ENCODE results near the gene DGKZ. TPM values are rescaled to one million over a fixed set of nuclear protein-coding genes. Genes with fewer than 3 reads are reported as not detected.

Gene DGKZ
- total and polyA plus RNA-seq, 12 donors = 12.4 to 160 (median 44.0) TPM

DNA sequence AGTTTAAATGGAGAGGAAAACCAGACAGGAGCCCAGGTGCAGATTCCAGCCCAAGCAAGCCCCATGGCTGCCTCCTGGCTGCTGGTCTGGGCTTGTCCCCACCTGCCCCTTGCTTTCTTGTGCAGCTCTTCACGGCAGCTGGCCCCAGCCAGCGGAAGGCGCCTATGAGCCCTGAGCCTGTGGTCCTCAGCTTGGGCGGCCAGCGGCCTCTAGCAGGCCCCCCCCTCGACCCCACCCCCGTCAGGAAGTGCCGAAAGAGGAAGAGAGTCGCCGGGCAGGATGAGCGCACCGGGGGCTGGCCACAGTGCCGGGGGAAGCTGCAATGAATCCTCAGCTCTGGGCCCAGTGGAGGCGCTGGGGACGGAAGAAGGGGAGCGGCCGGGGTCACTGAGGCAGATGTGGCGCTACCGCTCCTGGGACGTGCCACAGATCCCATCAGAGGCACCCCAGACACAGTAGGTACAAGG is 2.1 kb upstream of the DGKZ start:
- DNase-seq = peak in 5 of 7 donors; percentile 49 to 79 (median 61)
- no peaks in the 10 kb centered on the region for H3K9me3 ChIP-seq (replicated peaks in 1 of 3)
- peak in 1 of 2 donors; percentile 40 for TF ChIP-seq POLR2A (IDR thresholded peaks at IDR 0.05)
- no peak for TF ChIP-seq CTCF (IDR thresholded peaks at IDR 0.05)
- H3K27ac ChIP-seq = peak overlapping the region in 3 of 5 donors; percentile 48 to 80 (median 54)
- H3K27me3 ChIP-seq = no peaks in the 10 kb centered on the region
- intact Hi-C loops (cut with DNase I) = no loop called here
- H3K4me3 ChIP-seq = peak overlapping the region in 1 of 4 donors; percentile 49
- peaks cover 7 to 26% of the 10 kb centered on the region in 2 donors for H3K4me1 ChIP-seq (replicated peaks in 1 of 2)
- 57 to 73% (median 66%) methylated on average over 19 to 20 of the region's 20 CpGs for WGBS, 4 donors
- no peaks in the 10 kb centered on the region for H3K36me3 ChIP-seq (replicated peaks in 1 of 2)

DNA sequence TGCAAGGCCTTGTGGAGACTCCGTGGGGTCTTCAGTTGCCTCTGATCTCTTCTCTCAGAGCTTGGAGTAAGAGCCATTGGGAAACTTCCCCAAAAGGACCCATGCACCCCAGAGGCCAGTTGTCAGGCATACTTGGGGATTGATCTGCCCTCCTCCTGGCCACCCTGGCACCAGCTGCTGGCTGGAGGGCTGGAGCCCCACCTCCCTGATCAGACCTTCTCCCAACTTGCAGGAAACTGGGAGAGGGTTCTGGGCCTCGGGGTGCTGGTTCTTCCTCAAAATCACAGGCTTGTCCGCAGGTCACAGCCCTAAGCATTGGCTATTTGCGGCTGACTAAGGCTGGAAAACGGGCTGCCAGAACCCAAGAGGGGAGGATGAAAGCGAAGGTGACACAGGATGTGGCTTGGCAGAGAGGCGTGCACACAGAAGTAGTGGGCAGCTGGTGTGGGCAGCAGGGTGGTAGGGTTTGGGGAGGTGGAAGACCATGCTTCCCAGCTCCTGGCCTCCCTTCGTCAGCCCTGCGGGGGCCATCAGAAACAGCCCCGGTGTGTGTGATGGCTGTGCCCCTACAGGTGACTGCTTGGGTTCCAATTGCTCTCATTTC is 1.3 kb upstream of the DGKZ start:
- 66 to 69% (median 68%) methylated on average over 7 to 10 of the region's 10 CpGs for WGBS, 4 donors
- Histone ChIP-seq H3K36me3 (replicated peaks in 1 of 2) (no peaks in the 10 kb centered on the region), H3K27me3 (no peaks in the 10 kb centered on the region), H3K4me1 (replicated peaks in 1 of 2) (peaks cover 9 to 26% of the 10 kb centered on the region in 2 donors), H3K27ac (peak overlapping the region in 3 of 5 donors; percentile 48 to 80 (median 54)), H3K4me3 (peak overlapping the region in 2 of 4 donors; percentile 1 to 49), H3K9me3 (replicated peaks in 1 of 3) (no peaks in the 10 kb centered on the region)
- TF ChIP-seq POLR2A (IDR thresholded peaks at IDR 0.05) (no peak), CTCF (IDR thresholded peaks at IDR 0.05) (no peak)
- intact Hi-C loops (cut with DNase I) = no loop called here
- no peak for DNase-seq

DNA sequence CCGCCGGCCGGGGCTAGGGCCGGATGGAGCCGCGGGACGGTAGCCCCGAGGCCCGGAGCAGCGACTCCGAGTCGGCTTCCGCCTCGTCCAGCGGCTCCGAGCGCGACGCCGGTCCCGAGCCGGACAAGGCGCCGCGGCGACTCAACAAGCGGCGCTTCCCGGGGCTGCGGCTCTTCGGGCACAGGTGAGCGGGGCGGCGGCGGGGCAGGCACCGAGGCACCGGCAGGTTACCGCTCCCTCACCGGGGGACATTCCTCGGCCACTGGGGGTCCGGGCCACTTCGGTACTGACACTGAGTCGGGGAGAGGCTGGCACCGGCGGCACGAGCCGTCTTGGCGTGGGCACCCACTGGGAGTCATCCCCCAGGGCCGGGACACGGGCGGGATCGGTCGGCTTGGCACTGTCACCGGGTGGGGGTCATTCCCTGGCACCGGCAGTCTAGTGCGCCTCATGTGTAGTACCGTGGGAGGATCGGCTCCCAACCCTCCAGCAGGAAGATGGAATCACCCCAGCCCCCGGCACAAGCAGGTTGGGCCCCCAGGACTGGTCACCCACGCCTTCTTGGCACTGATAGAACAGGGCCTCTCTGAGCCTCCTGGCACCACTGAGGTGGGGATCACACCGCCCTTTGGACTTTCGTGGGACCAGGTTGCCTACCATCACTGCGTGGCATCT is 511 bp downstream of the DGKZ start:
- Histone ChIP-seq H3K27ac (peak overlapping the region in 2 of 5 donors; percentile 13 to 79), H3K4me1 (replicated peaks in 1 of 2) (peaks cover 26 to 43% of the 10 kb centered on the region in 2 donors)
- peak in 4 of 7 donors; percentile 30 to 55 (median 46) for DNase-seq

More for the DNA sequence above, 511 bp downstream of the DGKZ start:
- no peaks in the 10 kb centered on the region for H3K27me3 ChIP-seq
- TF ChIP-seq POLR2A (IDR thresholded peaks at IDR 0.05) (no peak), CTCF (IDR thresholded peaks at IDR 0.05) (peak in 1 of 6 experiments; percentile 1)
- H3K9me3 ChIP-seq (replicated peaks in 1 of 3) = no peaks in the 10 kb centered on the region
- no peaks in the 10 kb centered on the region for H3K36me3 ChIP-seq (replicated peaks in 1 of 2)
- H3K4me3 ChIP-seq = peak overlapping the region; percentile 62 to 76 (median 68)
- 13 to 38% (median 24%) methylated on average over 3 to 63 of the region's 63 CpGs for WGBS, 4 donors
- intact Hi-C loops (cut with DNase I) = no loop called here
